ENCODE measurements around the gene DDIT3.

GRCh38 chr12:57473392-57473791 lies 46.9 kb downstream of the DDIT3 start:
- TF ChIP-seq ZSCAN18 (CRISPR knock-in tag; IDR thresholded peaks at IDR 0.05) (no peak), E2F5 (CRISPR knock-in tag; IDR thresholded peaks at IDR 0.05) (no peak), CTCF (IDR thresholded peaks at IDR 0.05) (no peak)

Data from WTC11 (cell line).